ENCODE data around the gene LSP1. TPM values are rescaled to one million over a fixed set of nuclear protein-coding genes. Genes with fewer than 3 reads are reported as not detected.

Gene LSP1
- total and polyA plus RNA-seq, 5 donors, result 7.6 to 18.3 (median 13.8) TPM

- Histone ChIP-seq H3K27ac (ENCODE audit: low read length) (peak overlapping the region; percentile 70), H3K9me3 (ENCODE audit: control insufficient read depth, low read length) (no peaks in the 10 kb centered on the region), H3K27me3 (ENCODE audit: control insufficient read depth, insufficient read depth) (no peaks in the 10 kb centered on the region), H3K4me1 (ENCODE audit: control insufficient read depth, insufficient read depth, low read length) (peaks cover 4% of the 10 kb centered on the region), H3K4me3 (ENCODE audit: low read length) (no peak overlapping the region)
- intact Hi-C loops (cut with DNase I), result loop anchor here in 2 of 4 donors (5.0 to 10.0 kb wide), 2 partner anchors 39 to 223 kb away; no protein-coding TSS in a partner anchor
- WGBS, result 34% methylated on average over 18 of the region's 18 CpGs
- peak; percentile 67 to 87 (median 84) for DNase-seq
- peak; percentile 5 to 34 for ATAC-seq
Observed at GRCh38 chr11:1921574-1922141, 68.8 kb downstream of the LSP1 start.

GRCh38 chr11:1922481-1923081 is 69.7 kb downstream of the LSP1 start:
- Histone ChIP-seq H3K27ac (ENCODE audit: low read length) (peak overlapping the region; percentile 70), H3K27me3 (ENCODE audit: control insufficient read depth, insufficient read depth) (no peaks in the 10 kb centered on the region), H3K9me3 (ENCODE audit: control insufficient read depth, low read length) (no peaks in the 10 kb centered on the region), H3K4me1 (ENCODE audit: control insufficient read depth, insufficient read depth, low read length) (peaks cover 4% of the 10 kb centered on the region), H3K4me3 (ENCODE audit: low read length) (no peak overlapping the region)
- DNase-seq (peak in 2 of 3 donors; percentile 70 to 74), ATAC-seq (peak; percentile 4 to 7)
- WGBS, result 40% methylated on average over 14 of the region's 14 CpGs
- intact Hi-C loops (cut with DNase I), result loop anchor here in 2 of 4 donors (5.0 to 10.0 kb wide), 2 partner anchors 40 to 222 kb away; no protein-coding TSS in a partner anchor

- no peaks in the 10 kb centered on the region for H3K9me3 ChIP-seq (ENCODE audit: control insufficient read depth, low read length)
- intact Hi-C loops (cut with DNase I), result loop anchor here in 2 of 4 donors (5.0 to 10.0 kb wide), 2 partner anchors 41 to 221 kb away; no protein-coding TSS in a partner anchor
- H3K4me3 ChIP-seq (ENCODE audit: low read length), result no peak overlapping the region
- H3K4me1 ChIP-seq (ENCODE audit: control insufficient read depth, insufficient read depth, low read length), result peaks cover 4% of the 10 kb centered on the region
- WGBS, result 86% methylated on average over 22 of the region's 22 CpGs
- ATAC-seq, result no peak
- DNase-seq, result peak in 2 of 3 donors; percentile 26 to 30
- no peaks in the 10 kb centered on the region for H3K27me3 ChIP-seq (ENCODE audit: control insufficient read depth, insufficient read depth)
- no peak overlapping the region for H3K27ac ChIP-seq (ENCODE audit: low read length)
Observed at GRCh38 chr11:1923201-1923956, 70.5 kb downstream of the LSP1 start.

- Histone ChIP-seq H3K27ac (ENCODE audit: low read length) (no peak overlapping the region), H3K4me1 (ENCODE audit: control insufficient read depth, insufficient read depth, low read length) (no peaks in the 10 kb centered on the region), H3K9me3 (ENCODE audit: control insufficient read depth, low read length) (no peaks in the 10 kb centered on the region), H3K4me3 (ENCODE audit: low read length) (no peak overlapping the region), H3K27me3 (ENCODE audit: control insufficient read depth, insufficient read depth) (no peaks in the 10 kb centered on the region)
- intact Hi-C loops (cut with DNase I), result loop anchor here in 2 of 4 donors (5.0 to 10.0 kb wide), 2 partner anchors 42 to 221 kb away; no protein-coding TSS in a partner anchor
- DNase-seq, result peak in 2 of 3 donors; percentile 50 to 52
- 79% methylated on average over 17 of the region's 17 CpGs for WGBS
- ATAC-seq, result no peak
Observed at GRCh38 chr11:1924181-1924580, 71.3 kb downstream of the LSP1 start.

- H3K9me3 ChIP-seq (ENCODE audit: control insufficient read depth, low read length), result no peaks in the 10 kb centered on the region
- H3K4me3 ChIP-seq (ENCODE audit: low read length), result no peak overlapping the region
- intact Hi-C loops (cut with DNase I), result loop anchor here in 2 of 4 donors (5.0 to 10.0 kb wide), 2 partner anchors 43 to 220 kb away; no protein-coding TSS in a partner anchor
- no peaks in the 10 kb centered on the region for H3K27me3 ChIP-seq (ENCODE audit: control insufficient read depth, insufficient read depth)
- no peaks in the 10 kb centered on the region for H3K4me1 ChIP-seq (ENCODE audit: control insufficient read depth, insufficient read depth, low read length)
- ATAC-seq (no peak), DNase-seq (peak in 1 of 3 donors; percentile 47)
- WGBS, result 85% methylated on average over 21 of the region's 21 CpGs
- H3K27ac ChIP-seq (ENCODE audit: low read length), result no peak overlapping the region
Observed at GRCh38 chr11:1924646-1925372, 71.9 kb downstream of the LSP1 start.

- H3K4me3 ChIP-seq (ENCODE audit: low read length), result no peak overlapping the region
- ATAC-seq (no peak), DNase-seq (peak in 2 of 3 donors; percentile 37 to 54)
- no peaks in the 10 kb centered on the region for H3K4me1 ChIP-seq (ENCODE audit: control insufficient read depth, insufficient read depth, low read length)
- 93% methylated on average over 23 of the region's 23 CpGs for WGBS
- intact Hi-C loops (cut with DNase I), result loop anchor here in 1 of 4 donors (10.0 kb wide), 1 partner anchor 219 kb away; no protein-coding TSS in a partner anchor
- no peaks in the 10 kb centered on the region for H3K27me3 ChIP-seq (ENCODE audit: control insufficient read depth, insufficient read depth)
- H3K27ac ChIP-seq (ENCODE audit: low read length), result no peak overlapping the region
- no peaks in the 10 kb centered on the region for H3K9me3 ChIP-seq (ENCODE audit: control insufficient read depth, low read length)
Observed at GRCh38 chr11:1925373-1926155, 72.7 kb downstream of the LSP1 start.

GRCh38 chr11:1926156-1927025 is 73.5 kb downstream of the LSP1 start:
- no peaks in the 10 kb centered on the region for H3K9me3 ChIP-seq (ENCODE audit: control insufficient read depth, low read length)
- intact Hi-C loops (cut with DNase I), result loop anchor here in 1 of 4 donors (10.0 kb wide), 1 partner anchor 218 kb away; no protein-coding TSS in a partner anchor
- no peaks in the 10 kb centered on the region for H3K4me1 ChIP-seq (ENCODE audit: control insufficient read depth, insufficient read depth, low read length)
- no peak overlapping the region for H3K4me3 ChIP-seq (ENCODE audit: low read length)
- peak overlapping the region; percentile 5 for H3K27ac ChIP-seq (ENCODE audit: low read length)
- no peaks in the 10 kb centered on the region for H3K27me3 ChIP-seq (ENCODE audit: control insufficient read depth, insufficient read depth)
- DNase-seq (peak in 2 of 3 donors; percentile 40 to 52), ATAC-seq (no peak)
- WGBS, result 84% methylated on average over 41 of the region's 41 CpGs

GRCh38 chr11:1927026-1927847 is 74.4 kb downstream of the LSP1 start:
- DNase-seq, result peak; percentile 59 to 81 (median 81)
- Histone ChIP-seq H3K27me3 (ENCODE audit: control insufficient read depth, insufficient read depth) (no peaks in the 10 kb centered on the region), H3K27ac (ENCODE audit: low read length) (peak overlapping the region; percentile 19), H3K4me3 (ENCODE audit: low read length) (no peak overlapping the region), H3K9me3 (ENCODE audit: control insufficient read depth, low read length) (no peaks in the 10 kb centered on the region), H3K4me1 (ENCODE audit: control insufficient read depth, insufficient read depth, low read length) (no peaks in the 10 kb centered on the region)
- intact Hi-C loops (cut with DNase I), result loop anchor here in 1 of 4 donors (10.0 kb wide), 1 partner anchor 218 kb away; no protein-coding TSS in a partner anchor
- ATAC-seq, result peak; percentile 37 to 55
- 53% methylated on average over 28 of the region's 28 CpGs for WGBS

Measured in right cardiac atrium (tissue), 5 donors.